Left renal pelvis (tissue), 4 donors: ENCODE data around the gene HMGXB3. TPM values are rescaled to one million over a fixed set of nuclear protein-coding genes. Genes with fewer than 3 reads are reported as not detected.

ENCODE experiments used
- DNase-seq, 4 donors: peaks; one replicate each; pipeline ENCODE4 v3.0.0-alpha.2; 2013; ENCODE audit warnings: low read depth in 4 of 4, low spot score in 3 of 4
- polyA plus RNA-seq, 4 donors: library from polyadenylated mRNA; unstranded; fragments of 120-200 nt; gene quantifications; one replicate each; pipeline ENCODE4 v1.2.1, GENCODE V29; 2013; ENCODE audit not compliant: insufficient read length in 4 of 4

HMGXB3 gene
- polyA plus RNA-seq, 4 donors, result 25.3 to 37.9 (median 31.1) TPM

DNA sequence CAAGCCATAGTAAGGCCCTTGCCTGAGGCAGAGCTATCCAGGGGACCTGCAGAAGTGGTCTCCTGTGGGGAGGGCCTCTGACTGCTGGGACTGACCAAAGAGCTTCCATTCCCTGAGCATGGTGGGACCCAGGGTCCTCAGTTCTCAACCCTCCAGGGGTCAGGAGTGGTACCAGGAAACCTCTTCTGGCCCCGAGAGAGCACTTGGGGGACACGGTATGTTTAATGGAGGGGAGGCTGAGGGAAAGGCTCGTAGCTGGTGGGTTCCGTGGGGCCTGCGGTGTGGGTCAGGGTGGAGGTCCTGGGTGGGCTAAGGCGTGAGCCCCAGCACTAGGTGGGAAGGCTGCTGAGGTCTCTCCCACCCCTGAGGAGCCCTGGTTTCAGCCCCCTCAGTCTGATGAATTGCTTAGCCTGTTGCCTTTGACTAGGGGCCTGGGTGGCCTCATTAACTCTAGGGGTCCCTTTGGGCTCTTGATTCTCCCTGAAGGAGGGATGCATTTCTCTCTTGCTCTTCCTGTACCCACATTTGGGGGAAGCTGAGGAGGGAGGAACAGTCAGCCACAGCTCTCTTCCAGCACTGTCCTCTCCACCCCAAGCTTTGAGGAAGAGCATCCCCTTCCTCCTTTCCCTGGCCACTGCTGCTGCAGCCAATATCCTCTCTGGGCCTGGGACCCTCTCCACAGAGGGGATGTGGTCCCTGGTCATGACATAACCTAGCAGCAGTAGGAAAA is 51.9 kb downstream of the HMGXB3 start:
- no peak for DNase-seq

- no peak for DNase-seq
These were observed 52.6 kb downstream of the HMGXB3 start for GRCh38 chr5:150052956-150053712.

DNA sequence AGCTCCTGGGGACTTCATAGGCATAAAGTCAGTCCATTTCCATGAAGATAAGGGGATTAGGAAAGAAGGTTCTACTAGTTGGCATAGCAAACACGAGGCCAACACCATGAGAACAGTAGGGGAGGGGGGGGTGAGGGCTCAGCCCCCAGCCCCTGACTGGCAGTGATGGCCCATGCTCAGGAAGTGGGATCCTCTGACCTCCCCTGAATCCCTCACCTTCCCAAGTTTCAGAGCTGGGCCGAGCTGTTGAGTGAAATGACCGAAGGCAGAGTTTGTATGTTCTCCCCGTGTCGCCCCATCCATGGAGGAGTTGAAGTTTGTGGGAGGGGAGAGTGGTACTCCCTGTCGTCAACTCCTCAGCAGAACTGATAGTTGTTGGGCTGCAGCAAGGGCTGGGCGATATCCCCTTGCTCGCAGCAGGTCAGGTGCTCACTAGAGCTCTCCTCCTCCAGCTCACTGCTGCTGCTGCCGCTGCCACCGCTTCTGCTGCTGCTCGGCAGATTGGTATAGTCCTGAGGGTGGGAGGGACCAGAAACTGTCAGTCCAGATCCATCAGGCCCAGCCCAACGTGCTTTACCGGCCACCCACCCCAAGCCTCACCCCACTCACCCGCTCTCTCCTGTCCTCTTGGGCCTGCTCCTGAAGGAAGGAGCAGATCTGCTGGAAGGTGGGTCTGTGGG is 53.3 kb downstream of the HMGXB3 start:
- no peak for DNase-seq

DNA sequence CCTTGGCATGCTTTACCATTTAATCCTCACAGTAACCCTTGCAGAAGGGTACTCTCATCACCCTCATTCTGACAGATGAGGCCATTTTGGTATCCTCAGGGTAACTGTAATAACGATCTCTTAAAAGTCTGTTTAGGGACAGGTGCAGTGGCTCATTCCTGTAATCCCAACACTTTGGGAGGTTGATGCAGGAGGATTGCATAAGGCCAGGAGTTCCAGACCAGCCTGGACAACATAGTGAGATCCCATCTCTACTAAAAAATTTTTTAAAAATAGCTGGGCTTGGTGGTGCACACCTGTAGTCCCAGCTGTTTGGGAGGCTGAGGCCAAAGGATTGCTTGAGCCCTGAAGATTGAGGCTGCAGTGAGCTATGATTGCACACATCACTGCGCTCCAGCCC is 54.0 kb downstream of the HMGXB3 start:
- DNase-seq, result no peak

DNA sequence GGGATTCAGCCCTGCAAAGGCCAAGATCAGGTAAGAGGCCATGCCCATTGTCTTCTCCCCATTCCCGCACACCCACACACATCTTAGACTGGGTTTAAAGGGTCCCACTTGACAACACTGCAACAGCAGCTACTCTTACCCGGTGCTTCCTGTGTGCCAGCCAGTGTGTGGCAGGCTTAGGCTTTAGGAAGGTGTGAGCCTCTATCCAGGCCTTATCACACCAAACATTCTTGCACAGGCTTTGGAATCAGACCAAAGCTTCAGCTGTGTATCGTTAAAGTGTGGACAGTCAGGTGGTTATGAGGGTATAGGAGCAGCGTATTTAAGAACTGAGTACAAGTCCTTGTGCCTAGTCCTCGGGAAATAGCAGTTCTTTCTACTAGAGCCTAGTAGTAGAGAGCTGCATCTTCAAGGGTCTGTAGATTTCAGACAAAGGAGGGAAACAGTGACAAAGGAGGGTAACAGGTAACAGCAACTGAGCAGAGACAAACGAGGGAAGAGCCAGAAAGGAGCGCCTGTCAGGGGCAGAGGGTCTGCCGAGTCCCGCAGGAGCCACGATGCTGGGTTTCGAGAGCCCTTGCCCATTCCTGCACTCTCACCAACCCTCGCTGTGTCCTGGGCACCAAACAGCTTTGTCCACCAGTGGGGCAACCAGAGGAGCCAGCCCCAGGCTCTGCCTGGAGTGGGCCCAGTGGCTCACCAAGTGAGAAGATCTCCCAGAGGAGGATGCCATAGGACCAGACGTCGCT is 55.0 kb downstream of the HMGXB3 start:
- DNase-seq, result no peak

- DNase-seq, result no peak
These were observed 55.5 kb downstream of the HMGXB3 start for GRCh38 chr5:150056075-150056443.

DNA sequence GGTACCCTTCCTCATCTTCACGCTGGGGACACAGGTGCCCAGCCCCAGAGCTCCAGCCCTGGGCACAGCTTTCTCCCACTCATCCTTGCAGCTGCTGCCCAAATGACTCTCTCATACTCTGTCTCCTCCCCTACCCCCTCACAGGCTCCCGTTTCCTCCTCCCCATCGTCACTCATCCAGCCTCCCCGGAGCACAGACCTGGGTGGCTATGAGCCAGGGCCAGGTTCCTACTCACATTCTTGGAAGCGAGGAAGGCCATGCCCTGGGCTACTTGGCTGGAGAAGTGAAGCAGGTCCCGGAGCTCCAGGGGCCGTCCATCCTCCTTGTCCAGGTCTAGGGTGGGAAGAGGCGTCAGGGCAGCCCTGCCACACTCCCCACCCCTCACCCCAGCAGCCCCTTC is 56.5 kb downstream of the HMGXB3 start:
- DNase-seq, result no peak

DNA sequence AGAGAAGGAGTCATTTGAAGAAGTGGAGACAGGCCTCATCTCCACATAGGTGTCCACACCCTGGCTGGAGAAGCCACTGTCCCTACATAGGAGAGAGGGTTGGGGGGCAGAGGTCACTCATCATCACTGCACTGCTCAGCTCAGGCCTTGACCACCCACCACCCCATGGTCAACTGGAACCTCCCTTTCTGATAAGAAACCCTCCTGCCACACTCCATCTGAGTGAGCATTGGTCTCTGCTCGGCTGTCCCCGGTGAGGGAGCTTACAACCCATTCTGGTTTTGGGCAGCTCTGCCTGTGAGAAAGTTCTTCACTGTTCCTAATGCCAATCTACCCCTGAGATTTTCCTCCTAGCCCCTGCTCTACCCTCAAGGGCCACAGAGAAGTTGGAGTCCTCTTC is 57.0 kb downstream of the HMGXB3 start:
- DNase-seq, result no peak

- no peak for DNase-seq
These were observed 57.5 kb downstream of the HMGXB3 start for GRCh38 chr5:150057996-150058395.

GRCh38 chr5:150058480-150059126 is 58.1 kb downstream of the HMGXB3 start:
- DNase-seq, result no peak

DNA sequence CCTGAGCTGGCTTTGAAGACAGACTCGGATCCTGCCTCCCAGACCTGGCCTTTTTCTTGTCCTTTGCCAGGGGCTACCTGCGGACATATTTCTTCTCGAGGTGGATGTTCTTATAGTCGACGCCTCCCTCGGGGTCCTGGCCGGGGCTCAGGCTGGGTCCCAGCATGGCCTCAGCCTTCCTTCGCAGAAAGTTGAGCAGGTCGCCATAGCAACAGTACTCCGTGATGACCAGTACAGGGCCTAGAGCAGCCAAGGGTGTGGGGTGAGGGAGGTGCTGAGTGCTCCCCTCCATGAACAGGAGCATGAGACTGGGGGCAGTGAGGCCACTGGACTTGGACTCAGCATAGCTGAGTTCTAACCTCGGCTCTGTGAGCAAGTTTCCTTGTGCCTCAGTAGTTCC is 59.1 kb downstream of the HMGXB3 start:
- no peak for DNase-seq

DNA sequence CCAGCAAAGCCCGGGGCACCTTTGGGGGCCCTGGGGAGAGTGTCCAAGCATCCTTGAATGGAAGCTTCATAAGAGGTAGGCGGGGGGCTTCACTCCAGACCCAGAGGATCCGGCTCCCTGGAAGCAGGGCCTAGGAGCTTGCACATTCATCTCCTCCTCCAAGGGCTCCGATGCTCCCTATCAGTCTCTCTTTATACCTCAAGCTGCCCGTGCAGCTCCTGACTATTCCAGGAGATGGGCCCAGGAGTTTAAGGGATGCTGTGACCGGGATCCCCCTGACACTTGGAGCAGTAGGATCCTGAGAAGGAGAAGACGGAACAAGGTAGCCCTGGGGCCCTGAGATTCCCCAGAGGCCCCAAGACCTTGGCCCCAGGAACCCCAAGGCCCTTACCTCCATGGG is 59.9 kb downstream of the HMGXB3 start:
- DNase-seq, result no peak

- DNase-seq, result no peak
These were observed 61.0 kb downstream of the HMGXB3 start for GRCh38 chr5:150061538-150061995.

GRCh38 chr5:150062216-150062922 is 61.8 kb downstream of the HMGXB3 start:
- no peak for DNase-seq

- no peak for DNase-seq
These were observed 63.1 kb downstream of the HMGXB3 start for GRCh38 chr5:150063638-150064037.

GRCh38 chr5:150064681-150065220 is 64.2 kb downstream of the HMGXB3 start:
- DNase-seq, result no peak

DNA sequence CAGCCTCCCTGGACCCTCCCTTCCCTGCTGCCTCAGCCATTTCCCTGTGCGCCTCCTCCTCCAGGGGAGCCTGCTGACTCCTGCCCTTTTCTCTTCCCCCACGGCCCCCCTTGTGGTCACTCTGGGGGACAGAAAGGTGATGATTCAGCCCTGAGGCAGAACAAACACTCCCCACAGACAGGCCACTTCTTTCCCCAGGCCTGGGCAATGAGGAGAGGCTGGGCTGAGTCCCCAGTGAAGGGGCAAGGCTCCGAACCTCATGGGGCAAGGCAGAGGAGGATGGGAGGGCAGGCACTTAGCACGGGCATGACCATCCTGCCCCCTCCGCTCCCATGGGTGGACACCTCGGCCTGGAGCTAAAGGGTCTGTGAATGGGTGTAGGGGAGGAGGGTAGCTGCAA is 64.8 kb downstream of the HMGXB3 start:
- DNase-seq, result no peak

DNA sequence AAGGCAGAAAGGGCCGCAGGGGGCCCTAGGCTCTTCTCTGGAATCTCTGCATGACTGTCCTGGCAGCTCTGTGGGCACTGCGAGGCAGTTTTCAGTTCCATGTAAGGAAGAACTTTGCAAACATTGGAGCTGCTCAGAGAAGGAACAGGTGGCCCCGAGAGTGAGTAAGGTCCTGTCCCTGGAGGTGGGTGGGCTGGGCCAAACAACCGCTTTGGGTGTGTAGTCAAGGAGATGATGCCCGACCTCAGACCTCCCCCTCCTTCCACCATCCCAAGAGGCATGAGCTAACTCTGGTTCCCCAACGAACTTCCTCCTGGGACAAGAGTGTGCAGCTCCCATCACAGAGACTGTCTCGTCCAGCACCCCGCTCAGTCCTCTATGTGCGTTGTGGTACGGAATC is 65.3 kb downstream of the HMGXB3 start:
- no peak for DNase-seq

GRCh38 chr5:150066436-150066835 is 65.9 kb downstream of the HMGXB3 start:
- no peak for DNase-seq
